BE2C (cell line): ENCODE data around the gene LIME1.

ENCODE experiments used
- DNase-seq: peaks from one replicate; pipeline ENCODE4 v3.0.0-alpha.2; 2020
- H3K27me3 ChIP-seq: fragments of 250-450 bp; sonication (Bioruptor Pico); 2 replicates; pipeline ENCODE4 v1.5.1; 2020; ENCODE audit warnings: mild to moderate bottlenecking
- H3K36me3 ChIP-seq: fragments of 250-450 bp; sonication (Bioruptor Pico); 2 replicates; pipeline ENCODE4 v1.5.1; 2020; ENCODE audit warnings: mild to moderate bottlenecking
- H3K4me1 ChIP-seq: fragments of 250-450 bp; sonication (Bioruptor Pico); 2 replicates; pipeline ENCODE4 v1.5.1; 2020
- H3K4me3 ChIP-seq: 2 replicates; pipeline ENCODE4 v1.5.1; 2011; ENCODE audit warnings: low read depth, low read length
- H3K9me3 ChIP-seq: fragments of 250-450 bp; sonication (Bioruptor Pico); 2 replicates; pipeline ENCODE4 v1.5.1; 2020
- CTCF ChIP-seq: IDR thresholded peaks from 2 replicates; pipeline ENCODE4 v1.5.1; 2012; ENCODE audit warnings: mild to moderate bottlenecking, low read depth, low read length

The LIME1 gene

GRCh38 chr20:63703976-63704748 lies 32.3 kb upstream of the LIME1 start:
- peak; percentile 10 for DNase-seq

GRCh38 chr20:63704749-63705117 lies 31.7 kb upstream of the LIME1 start:
- Histone ChIP-seq H3K4me1 (peaks cover 12% of the 10 kb centered on the region), H3K4me3 (no peak overlapping the region), H3K36me3 (peaks cover 33% of the 10 kb centered on the region), H3K27me3 (no peaks in the 10 kb centered on the region), H3K9me3 (no peaks in the 10 kb centered on the region)
- DNase-seq: no peak
- no peak for TF ChIP-seq CTCF

More at GRCh38 chr20:63703976-63704748, 32.3 kb upstream of the LIME1 start:
- H3K36me3 ChIP-seq: peaks cover 32% of the 10 kb centered on the region
- H3K4me1 ChIP-seq: peaks cover 18% of the 10 kb centered on the region
- H3K27me3 ChIP-seq: no peaks in the 10 kb centered on the region
- no peaks in the 10 kb centered on the region for H3K9me3 ChIP-seq
- H3K4me3 ChIP-seq: no peak overlapping the region
- no peak for TF ChIP-seq CTCF

- H3K27me3 ChIP-seq: no peaks in the 10 kb centered on the region
- TF ChIP-seq CTCF: no peak
- H3K9me3 ChIP-seq: no peaks in the 10 kb centered on the region
- DNase-seq: no peak
- H3K4me3 ChIP-seq: no peak overlapping the region
- H3K4me1 ChIP-seq: peaks cover 5% of the 10 kb centered on the region
- H3K36me3 ChIP-seq: peaks cover 34% of the 10 kb centered on the region
Measured at GRCh38 chr20:63705232-63706026, 31.0 kb upstream of the LIME1 start.

- TF ChIP-seq CTCF: no peak
- no peak for DNase-seq
- Histone ChIP-seq H3K4me3 (peak overlapping the region; percentile 77), H3K36me3 (peaks cover 38% of the 10 kb centered on the region), H3K9me3 (no peaks in the 10 kb centered on the region), H3K27me3 (no peaks in the 10 kb centered on the region), H3K4me1 (no peaks in the 10 kb centered on the region; the same call in 1 of the 2 replicates)
Measured at GRCh38 chr20:63706027-63706695, 30.3 kb upstream of the LIME1 start.

- H3K4me1 ChIP-seq: no peaks in the 10 kb centered on the region; the same call in 1 of the 2 replicates
- H3K36me3 ChIP-seq: peaks cover 45% of the 10 kb centered on the region
- no peaks in the 10 kb centered on the region for H3K27me3 ChIP-seq
- peak overlapping the region; percentile 77 for H3K4me3 ChIP-seq
- DNase-seq: peak; percentile 51
- peak; percentile 44 for TF ChIP-seq CTCF
- no peaks in the 10 kb centered on the region for H3K9me3 ChIP-seq
Measured at GRCh38 chr20:63706852-63707557, 29.5 kb upstream of the LIME1 start.
